ENCODE data around the gene RTN4R.

Gene RTN4R

DNA sequence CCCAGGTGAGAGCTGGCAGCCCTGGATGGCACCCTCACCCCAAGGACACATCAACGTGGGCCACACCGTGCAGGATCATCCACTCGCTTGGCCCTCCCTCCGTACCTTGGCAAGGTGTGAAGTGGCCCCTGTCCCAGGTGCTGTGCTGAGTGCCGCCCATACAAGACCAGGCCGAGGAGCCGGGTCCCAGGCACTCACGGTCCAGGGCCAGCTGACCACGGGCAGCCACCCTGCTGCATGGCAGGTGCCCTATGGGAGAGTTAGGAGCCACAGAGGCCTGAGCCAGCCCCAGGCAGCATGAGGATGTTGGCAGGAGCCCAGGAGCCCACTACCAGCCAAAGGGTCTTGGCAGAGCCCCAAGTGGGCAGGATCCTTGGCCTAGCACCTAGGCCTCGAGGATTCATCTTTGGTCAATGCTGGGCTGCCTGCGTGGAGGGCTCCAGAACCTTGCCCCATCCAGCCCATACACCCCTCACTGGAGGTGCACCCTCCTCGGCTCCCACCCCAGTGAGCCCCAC is 19.6 kb downstream of the RTN4R start:
- no peak for DNase-seq (ENCODE audit: low read depth)
- H3K4me3 ChIP-seq (ENCODE audit: low read length): no peak overlapping the region
- TF ChIP-seq, protein P1, sequence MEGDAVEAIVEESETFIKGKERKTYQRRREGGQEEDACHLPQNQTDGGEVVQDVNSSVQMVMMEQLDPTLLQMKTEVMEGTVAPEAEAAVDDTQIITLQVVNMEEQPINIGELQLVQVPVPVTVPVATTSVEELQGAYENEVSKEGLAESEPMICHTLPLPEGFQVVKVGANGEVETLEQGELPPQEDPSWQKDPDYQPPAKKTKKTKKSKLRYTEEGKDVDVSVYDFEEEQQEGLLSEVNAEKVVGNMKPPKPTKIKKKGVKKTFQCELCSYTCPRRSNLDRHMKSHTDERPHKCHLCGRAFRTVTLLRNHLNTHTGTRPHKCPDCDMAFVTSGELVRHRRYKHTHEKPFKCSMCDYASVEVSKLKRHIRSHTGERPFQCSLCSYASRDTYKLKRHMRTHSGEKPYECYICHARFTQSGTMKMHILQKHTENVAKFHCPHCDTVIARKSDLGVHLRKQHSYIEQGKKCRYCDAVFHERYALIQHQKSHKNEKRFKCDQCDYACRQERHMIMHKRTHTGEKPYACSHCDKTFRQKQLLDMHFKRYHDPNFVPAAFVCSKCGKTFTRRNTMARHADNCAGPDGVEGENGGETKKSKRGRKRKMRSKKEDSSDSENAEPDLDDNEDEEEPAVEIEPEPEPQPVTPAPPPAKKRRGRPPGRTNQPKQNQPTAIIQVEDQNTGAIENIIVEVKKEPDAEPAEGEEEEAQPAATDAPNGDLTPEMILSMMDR (conservative IDR thresholded peaks at IDR 0.05; ENCODE audit: low read length): no peak

DNA sequence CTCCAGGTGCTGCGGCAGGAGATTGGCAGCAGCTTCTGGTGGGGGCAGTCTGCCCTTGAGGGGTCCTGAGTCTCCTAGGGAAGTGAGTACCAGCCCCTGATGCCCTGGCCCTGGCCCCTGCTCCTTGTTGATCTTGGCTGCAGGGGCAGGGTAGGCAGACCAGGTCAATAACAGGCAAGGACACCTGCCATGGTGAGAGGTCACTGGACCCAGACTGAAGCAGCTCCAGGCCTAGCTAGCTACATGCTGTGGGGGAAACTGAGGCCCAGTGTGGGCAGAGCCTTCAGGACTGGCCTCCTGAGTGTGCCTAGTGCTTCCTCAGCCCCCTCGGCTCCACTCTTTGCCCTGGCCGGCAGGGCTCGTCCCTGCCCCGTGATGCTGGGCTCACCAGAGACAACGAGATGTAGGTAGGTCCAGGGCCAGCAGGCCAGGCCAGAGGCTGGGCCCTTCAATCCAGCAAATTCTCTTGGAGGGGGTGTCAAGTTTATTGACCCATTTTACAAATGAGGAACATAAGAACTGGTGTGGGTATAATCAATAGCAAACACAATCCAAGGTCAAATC is 20.4 kb downstream of the RTN4R start:
- TF ChIP-seq, protein P1 (conservative IDR thresholded peaks at IDR 0.05; ENCODE audit: low read length): no peak
- DNase-seq (ENCODE audit: low read depth): no peak
- no peak overlapping the region for H3K4me3 ChIP-seq (ENCODE audit: low read length)

DNA sequence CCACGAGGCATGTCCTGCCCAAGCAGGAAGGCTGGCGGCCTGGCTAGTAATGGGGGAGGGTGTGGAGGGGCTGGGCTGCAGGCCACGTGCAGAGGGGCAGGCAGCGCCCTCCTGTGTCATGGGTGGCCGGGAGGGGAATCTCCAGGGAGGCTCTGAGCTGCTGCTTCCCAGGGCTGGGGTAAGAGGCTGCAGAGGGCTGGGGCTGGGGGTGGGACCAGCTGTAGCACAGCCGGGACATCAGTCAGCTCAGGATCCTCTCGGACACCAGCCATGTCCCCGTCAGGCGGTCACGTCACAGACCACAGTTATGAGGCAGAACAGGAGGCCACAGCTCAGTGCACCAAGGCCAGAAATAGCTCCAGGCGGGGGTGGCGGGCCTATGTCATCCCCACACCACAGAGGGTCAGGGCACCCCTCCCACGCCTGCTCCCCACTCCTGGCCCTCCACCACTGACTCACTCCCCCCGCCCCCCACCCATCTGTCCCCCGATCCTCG is 21.1 kb downstream of the RTN4R start:
- DNase-seq (ENCODE audit: low read depth): no peak
- H3K4me3 ChIP-seq (ENCODE audit: low read length): no peak overlapping the region
- TF ChIP-seq, protein P1 (conservative IDR thresholded peaks at IDR 0.05; ENCODE audit: low read length): no peak

DNA sequence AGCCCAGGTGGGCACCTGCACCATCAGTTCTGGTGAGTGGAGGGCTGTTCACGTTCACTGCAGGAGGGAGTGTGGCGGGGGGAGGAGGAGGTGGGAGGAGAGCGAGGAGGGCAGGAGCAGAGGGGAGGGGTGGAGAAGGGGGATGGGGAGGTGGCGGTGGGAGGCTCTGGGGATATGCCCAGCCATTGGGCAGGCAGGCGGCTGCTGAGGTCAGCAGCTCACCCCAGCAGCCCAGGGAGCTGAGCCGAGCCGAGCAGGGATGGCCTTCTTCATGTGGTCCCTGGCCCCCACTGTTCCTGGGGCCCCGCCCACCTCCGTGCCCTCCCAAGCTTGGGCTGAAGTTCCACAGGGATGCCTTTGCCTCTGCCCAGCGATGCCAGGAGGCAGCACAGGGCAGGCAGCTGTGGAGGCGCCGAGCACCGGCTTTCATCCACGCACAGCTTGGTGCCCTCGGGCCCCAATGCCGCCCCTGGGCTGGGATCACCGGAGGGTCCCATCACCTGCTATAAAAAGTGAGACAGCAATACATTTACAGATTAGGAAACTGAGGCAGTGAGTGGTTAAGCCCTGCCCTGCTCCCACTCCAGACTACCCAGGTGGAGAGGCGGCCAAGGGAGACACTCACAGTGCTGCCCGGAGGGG is 21.6 kb downstream of the RTN4R start:
- no peak for DNase-seq (ENCODE audit: low read depth)
- no peak overlapping the region for H3K4me3 ChIP-seq (ENCODE audit: low read length)

DNA sequence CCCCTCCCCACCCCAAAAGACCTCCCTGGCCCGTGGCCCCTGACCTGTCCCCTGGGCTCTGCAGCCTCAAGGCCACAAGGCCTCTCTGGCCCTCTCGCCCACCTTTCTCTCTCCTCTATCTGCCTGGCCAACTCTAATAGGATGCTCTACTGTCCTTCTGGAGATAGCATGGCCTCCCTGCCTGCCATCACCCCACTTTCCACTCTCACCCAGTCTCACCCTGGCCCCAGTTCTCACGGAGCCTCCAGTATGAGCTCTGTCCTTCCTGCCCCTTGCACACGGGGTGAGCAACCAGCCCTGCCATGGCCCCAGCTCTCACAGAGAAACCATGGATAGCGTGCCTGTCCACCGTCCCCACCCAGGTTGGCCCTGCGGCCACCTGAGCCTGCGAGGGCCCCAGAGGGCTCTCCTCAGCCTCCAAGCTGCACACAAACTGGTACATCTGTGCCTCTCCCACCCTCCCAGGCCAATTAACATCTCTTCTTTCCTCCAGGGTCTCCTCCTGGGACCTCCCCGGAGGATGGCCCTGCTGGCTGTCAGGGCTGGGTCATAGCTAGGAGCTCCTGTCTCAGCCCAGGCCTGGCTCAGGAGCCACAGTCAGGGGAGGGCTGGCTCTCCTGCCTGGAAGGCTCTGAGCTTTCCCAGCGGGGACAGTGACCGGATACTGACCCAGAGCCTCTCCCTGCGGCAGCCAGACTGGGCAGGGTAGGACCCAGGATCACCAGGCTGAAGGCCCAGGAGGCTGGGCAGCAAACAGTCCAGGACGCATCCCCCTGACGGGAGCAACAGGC is 22.3 kb downstream of the RTN4R start:
- no peak for DNase-seq (ENCODE audit: low read depth)
- no peak overlapping the region for H3K4me3 ChIP-seq (ENCODE audit: low read length)
- TF ChIP-seq, protein P1 (conservative IDR thresholded peaks at IDR 0.05; ENCODE audit: low read length): no peak

More for the DNA sequence above, 21.6 kb downstream of the RTN4R start:
- TF ChIP-seq, protein P1 (conservative IDR thresholded peaks at IDR 0.05; ENCODE audit: low read length): no peak

DNA sequence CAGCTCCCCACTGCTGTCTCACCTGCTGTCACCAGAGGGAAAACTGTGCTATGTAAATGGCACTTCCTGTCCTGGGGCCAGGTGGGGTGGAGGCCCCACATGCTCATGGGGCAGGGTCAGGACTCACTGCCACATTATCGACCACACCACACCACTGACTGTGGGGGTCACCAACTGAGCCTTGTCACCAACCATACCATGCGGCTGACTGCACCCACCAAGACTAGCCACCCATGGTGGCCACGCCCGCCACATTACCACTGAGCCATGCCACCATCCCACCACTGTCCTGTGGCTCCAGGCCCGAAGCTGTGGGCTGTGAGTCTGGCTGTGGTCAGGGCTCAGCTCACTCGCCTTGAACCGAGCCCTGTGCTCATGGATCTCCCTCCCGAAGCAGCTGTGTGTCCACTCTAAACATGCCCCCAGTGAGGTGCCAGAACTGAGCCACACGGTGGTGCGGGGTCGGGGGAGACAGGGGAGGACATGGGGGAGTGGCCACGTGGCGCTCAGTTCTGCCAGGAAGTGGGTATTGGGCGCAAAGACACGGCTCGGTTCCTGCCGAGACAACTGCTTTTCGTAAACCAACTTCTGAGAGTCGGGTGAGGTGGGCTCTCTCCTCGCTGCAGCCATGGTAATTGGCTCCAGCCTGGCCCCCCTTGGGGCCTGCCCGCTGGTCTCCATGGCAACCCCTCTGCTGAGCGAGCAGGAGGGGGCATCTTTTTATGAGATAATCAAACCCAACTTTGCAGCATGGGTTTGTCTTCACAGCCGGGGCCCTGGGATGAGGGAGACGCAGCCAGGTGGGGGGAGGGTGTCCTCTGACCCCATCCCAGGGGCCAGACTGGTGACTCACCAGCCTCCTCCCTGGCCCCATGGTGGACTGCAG is 23.2 kb downstream of the RTN4R start:
- no peak overlapping the region for H3K4me3 ChIP-seq (ENCODE audit: low read length)
- TF ChIP-seq, protein P1 (conservative IDR thresholded peaks at IDR 0.05; ENCODE audit: low read length): no peak
- DNase-seq (ENCODE audit: low read depth): no peak
